Activated gamma-delta T cell treated with Interleukin-2 at 50 U/mL for 16 hours (primary cell): ENCODE results near the gene TYRP1.

Experiments used
- DNase-seq: peaks from one replicate; pipeline ENCODE4 v3.0.0-alpha.2; 2020

Gene TYRP1

GRCh38 chr9:12698266-12698665 is 5.1 kb downstream of the TYRP1 start:
- no peak for DNase-seq

- DNase-seq = no peak
These were observed 5.8 kb downstream of the TYRP1 start for GRCh38 chr9:12698986-12699385.

- no peak for DNase-seq
These were observed 6.3 kb downstream of the TYRP1 start for GRCh38 chr9:12699529-12699928.

- DNase-seq = no peak
These were observed 7.9 kb downstream of the TYRP1 start for GRCh38 chr9:12701126-12701525.

GRCh38 chr9:12702160-12702758 is 9.1 kb downstream of the TYRP1 start:
- DNase-seq = no peak

- DNase-seq = no peak
These were observed 10.8 kb downstream of the TYRP1 start for GRCh38 chr9:12703996-12704395.

GRCh38 chr9:12705738-12706391 is 12.7 kb downstream of the TYRP1 start:
- DNase-seq = no peak

- DNase-seq = no peak
These were observed 15.5 kb downstream of the TYRP1 start for GRCh38 chr9:12708562-12709298.

GRCh38 chr9:12712532-12712931 is 19.3 kb downstream of the TYRP1 start:
- no peak for DNase-seq

GRCh38 chr9:12715268-12715667 is 22.1 kb downstream of the TYRP1 start:
- DNase-seq = no peak

- DNase-seq = no peak
These were observed 23.8 kb downstream of the TYRP1 start for GRCh38 chr9:12716823-12717600.

GRCh38 chr9:12717907-12718306 is 24.7 kb downstream of the TYRP1 start:
- no peak for DNase-seq

GRCh38 chr9:12718482-12719026 is 25.4 kb downstream of the TYRP1 start:
- no peak for DNase-seq

- no peak for DNase-seq
These were observed 26.2 kb downstream of the TYRP1 start for GRCh38 chr9:12719431-12719830.

GRCh38 chr9:12720551-12720950 is 27.4 kb downstream of the TYRP1 start:
- DNase-seq = no peak

GRCh38 chr9:12722131-12722530 is 28.9 kb downstream of the TYRP1 start:
- DNase-seq = no peak

- no peak for DNase-seq
These were observed 30.3 kb downstream of the TYRP1 start for GRCh38 chr9:12723409-12724028.

- DNase-seq = no peak
These were observed 33.6 kb downstream of the TYRP1 start for GRCh38 chr9:12726795-12727194.

- no peak for DNase-seq
These were observed 37.0 kb downstream of the TYRP1 start for GRCh38 chr9:12730198-12730597.

GRCh38 chr9:12730927-12731326 is 37.7 kb downstream of the TYRP1 start:
- no peak for DNase-seq

GRCh38 chr9:12732971-12733370 is 39.8 kb downstream of the TYRP1 start:
- no peak for DNase-seq

GRCh38 chr9:12735665-12736064 is 42.5 kb downstream of the TYRP1 start:
- DNase-seq = no peak

- no peak for DNase-seq
These were observed 44.7 kb downstream of the TYRP1 start for GRCh38 chr9:12737871-12738270.
